Suprapubic skin (tissue), 4 donors: ENCODE data around the gene ARHGAP19. TPM values are rescaled to one million over a fixed set of nuclear protein-coding genes. Genes with fewer than 3 reads are reported as not detected.
A peak's percentile ranks its signal among the peaks of the same experiment; 100 is the strongest.

Experiments used
- DNase-seq, 2 donors: peaks; one replicate each; pipeline ENCODE4 v3.0.0-alpha.2; 2019; ENCODE audit warnings: low spot score in 2 of 2
- H3K27ac ChIP-seq: fragments of 200-600 bp; sonication (generic); one replicate; pipeline ENCODE4 v1.5.1; 2019
- H3K27me3 ChIP-seq: fragments of 200-600 bp; sonication (generic); one replicate; pipeline ENCODE4 v1.5.1; 2019
- H3K36me3 ChIP-seq: fragments of 200-600 bp; sonication (generic); one replicate; pipeline ENCODE4 v1.5.1; 2019
- H3K4me1 ChIP-seq: fragments of 200-600 bp; sonication (generic); one replicate; pipeline ENCODE4 v1.5.1; 2019
- H3K4me3 ChIP-seq: fragments of 200-600 bp; sonication (generic); one replicate; pipeline ENCODE4 v1.5.1; 2019; ENCODE audit warnings: mild to moderate bottlenecking
- H3K9me3 ChIP-seq: fragments of 200-600 bp; sonication (generic); one replicate; pipeline ENCODE4 v1.5.1; 2019
- EP300 ChIP-seq: sonication (generic); formaldehyde crosslinking; IDR thresholded peaks from one replicate; pipeline ENCODE4 v1.6.1; 2017; ENCODE audit warnings: antibody characterized with exemption
- POLR2A ChIP-seq, 2 donors: fragments of 450-650 bp; IDR thresholded peaks; one replicate each; pipeline ENCODE4 v1.6.1; 2017; ENCODE audit warnings: antibody characterized with exemption in 2 of 2, mild to moderate bottlenecking in 2 of 2, moderate library complexity in 2 of 2
- POLR2AphosphoS5 ChIP-seq, 3 donors: sonication (generic); formaldehyde crosslinking; IDR thresholded peaks; one replicate each; pipeline ENCODE4 v1.6.1; 2017; ENCODE audit warnings: antibody characterized with exemption in 3 of 3
- WGBS: methylation state at CpG from one replicate; pipeline ENCODE4 v1.1.5; 2018; 5-methylcytosine and 5-hydroxymethylcytosine counted together
- total RNA-seq, 4 donors: library from RNA; depleted of rRNA; stranded (reverse); fragments of >200 nt; gene quantifications; one replicate each; pipeline ENCODE4 v1.1.0, GENCODE V29; 2016
- TF ChIP-seq, protein P1 (sequence below), 2 donors: fragments of 200-600 bp in 1 of 2; fragments of 450-650 bp in 1 of 2; sonication (generic) in 1 of 2; IDR thresholded peaks; one replicate each; pipeline ENCODE4 v1.5.1; 2016 to 2019; ENCODE audit warnings: antibody characterized with exemption in 2 of 2, mild to moderate bottlenecking in 1 of 2, moderate library complexity in 1 of 2

The ARHGAP19 gene
- total RNA-seq, 4 donors from 2014 or later, result 8.0 to 12.8 (median 11.2) TPM

DNA sequence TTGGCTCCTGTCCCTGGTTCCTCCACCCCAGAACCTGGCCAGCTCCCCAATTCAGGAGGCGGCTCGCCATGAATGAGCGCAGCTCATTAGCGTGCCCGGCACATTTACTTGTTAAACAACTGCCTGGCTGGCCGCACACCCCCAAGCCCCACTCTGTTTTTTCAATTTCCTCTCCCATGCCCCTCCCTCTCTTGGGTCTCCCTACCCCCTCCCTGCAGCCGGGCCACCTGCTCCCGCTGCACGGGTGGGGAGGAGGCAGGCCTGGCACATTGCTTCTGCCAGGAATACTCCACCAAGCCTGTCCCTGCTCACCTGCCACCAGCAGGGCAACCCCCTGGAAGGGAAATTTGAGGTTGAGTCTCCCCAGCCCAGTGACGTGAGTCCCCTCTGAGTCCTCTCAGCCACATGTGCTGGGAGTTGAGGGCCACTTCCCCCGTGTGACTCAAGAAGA, 104.2 kb downstream of the ARHGAP19 start:
- TF ChIP-seq EP300 (no peak), POLR2AphosphoS5 (IDR thresholded peaks at IDR 0.05) (no peak), POLR2A (IDR thresholded peaks at IDR 0.05) (no peak)
- TF ChIP-seq, protein P1, sequence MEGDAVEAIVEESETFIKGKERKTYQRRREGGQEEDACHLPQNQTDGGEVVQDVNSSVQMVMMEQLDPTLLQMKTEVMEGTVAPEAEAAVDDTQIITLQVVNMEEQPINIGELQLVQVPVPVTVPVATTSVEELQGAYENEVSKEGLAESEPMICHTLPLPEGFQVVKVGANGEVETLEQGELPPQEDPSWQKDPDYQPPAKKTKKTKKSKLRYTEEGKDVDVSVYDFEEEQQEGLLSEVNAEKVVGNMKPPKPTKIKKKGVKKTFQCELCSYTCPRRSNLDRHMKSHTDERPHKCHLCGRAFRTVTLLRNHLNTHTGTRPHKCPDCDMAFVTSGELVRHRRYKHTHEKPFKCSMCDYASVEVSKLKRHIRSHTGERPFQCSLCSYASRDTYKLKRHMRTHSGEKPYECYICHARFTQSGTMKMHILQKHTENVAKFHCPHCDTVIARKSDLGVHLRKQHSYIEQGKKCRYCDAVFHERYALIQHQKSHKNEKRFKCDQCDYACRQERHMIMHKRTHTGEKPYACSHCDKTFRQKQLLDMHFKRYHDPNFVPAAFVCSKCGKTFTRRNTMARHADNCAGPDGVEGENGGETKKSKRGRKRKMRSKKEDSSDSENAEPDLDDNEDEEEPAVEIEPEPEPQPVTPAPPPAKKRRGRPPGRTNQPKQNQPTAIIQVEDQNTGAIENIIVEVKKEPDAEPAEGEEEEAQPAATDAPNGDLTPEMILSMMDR (IDR thresholded peaks at IDR 0.05), result no peak
- 49% methylated on average over 11 of the region's 11 CpGs for WGBS
- H3K36me3 ChIP-seq, result no peaks in the 10 kb centered on the region
- H3K27ac ChIP-seq, result no peak overlapping the region
- H3K27me3 ChIP-seq, result peaks cover 75% of the 10 kb centered on the region
- DNase-seq, result no peak
- peaks cover 9% of the 10 kb centered on the region for H3K4me1 ChIP-seq
- H3K4me3 ChIP-seq, result no peak overlapping the region
- no peaks in the 10 kb centered on the region for H3K9me3 ChIP-seq

DNA sequence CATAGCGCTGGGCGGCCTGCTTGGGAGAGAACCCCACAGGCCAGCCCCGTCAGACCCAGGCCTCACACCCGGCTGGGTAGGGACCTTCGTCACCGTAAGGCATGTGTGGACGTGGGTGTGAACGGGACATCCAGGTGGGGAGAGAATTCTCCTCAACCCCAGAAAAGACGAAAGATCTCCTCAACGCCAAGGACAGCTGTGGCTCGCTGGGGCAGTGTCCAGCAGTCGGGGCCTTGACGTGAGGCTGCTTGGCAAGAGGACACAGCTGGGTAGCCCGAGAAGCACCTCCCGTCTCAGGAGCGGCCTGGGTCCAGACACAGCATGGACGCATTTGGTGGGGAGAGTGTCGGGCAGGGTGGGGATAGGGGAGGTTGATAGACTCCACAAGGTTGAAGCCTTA, 105.5 kb downstream of the ARHGAP19 start:
- no peaks in the 10 kb centered on the region for H3K9me3 ChIP-seq
- 93% methylated on average over 18 of the region's 18 CpGs for WGBS
- H3K27me3 ChIP-seq, result peaks cover 71% of the 10 kb centered on the region
- DNase-seq, result peak in 1 of 2 donors; percentile 35
- no peaks in the 10 kb centered on the region for H3K36me3 ChIP-seq
- TF ChIP-seq, protein P1 (IDR thresholded peaks at IDR 0.05), result no peak
- no peak for TF ChIP-seq EP300
- TF ChIP-seq POLR2A (IDR thresholded peaks at IDR 0.05), result no peak
- TF ChIP-seq POLR2AphosphoS5 (IDR thresholded peaks at IDR 0.05), result no peak
- H3K4me1 ChIP-seq, result peaks cover 9% of the 10 kb centered on the region
- H3K27ac ChIP-seq, result no peak overlapping the region
- no peak overlapping the region for H3K4me3 ChIP-seq

DNA sequence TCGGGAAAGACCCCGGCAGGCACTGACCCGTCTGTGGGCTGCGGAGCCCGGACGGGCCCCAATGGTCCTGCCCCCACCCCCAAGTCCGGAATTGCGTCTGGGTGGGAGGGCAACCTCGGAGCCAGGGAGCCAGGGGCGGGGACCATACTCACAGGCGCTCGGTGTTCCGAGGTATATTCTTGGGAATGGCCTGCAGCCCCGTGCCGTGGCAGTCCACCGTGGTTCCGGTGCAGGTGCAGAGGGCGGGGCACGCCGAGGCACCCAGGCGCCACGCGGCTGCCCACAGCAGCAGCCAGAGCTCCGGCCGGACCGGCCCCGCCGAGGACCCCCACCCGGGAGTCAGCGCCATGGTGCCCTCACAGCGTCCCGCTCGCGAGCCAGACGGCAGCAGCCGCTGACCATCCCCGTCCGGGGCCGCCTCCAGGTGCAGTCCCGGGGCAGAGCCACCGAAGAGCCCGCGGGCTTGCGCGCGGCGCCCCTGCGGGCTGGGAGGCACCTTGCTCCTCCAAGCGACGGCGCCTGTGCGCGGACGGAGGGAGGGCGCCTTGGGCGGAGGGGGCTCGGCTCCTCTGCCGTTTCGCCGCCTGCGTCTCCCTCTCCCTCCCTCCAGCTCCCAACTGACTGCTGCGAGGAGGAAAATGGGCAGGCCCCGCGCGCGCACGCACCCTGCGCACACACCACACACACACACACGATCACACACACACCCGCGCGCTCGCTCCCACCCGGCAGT, 106.9 kb downstream of the ARHGAP19 start, which contains the start of gene SLIT1:
SLIT1 (minus strand) TSS at position 634 of the 733 bp plus-strand sequence; CDS start at position 349, 285 bp downstream.
- TF ChIP-seq POLR2A (IDR thresholded peaks at IDR 0.05) (no peak), POLR2AphosphoS5 (IDR thresholded peaks at IDR 0.05) (no peak)
- TF ChIP-seq, protein P1 (IDR thresholded peaks at IDR 0.05), result no peak
- peak within 1 kb of the TSS; percentile 38 for H3K4me3 ChIP-seq
- DNase-seq, result no peak

DNA sequence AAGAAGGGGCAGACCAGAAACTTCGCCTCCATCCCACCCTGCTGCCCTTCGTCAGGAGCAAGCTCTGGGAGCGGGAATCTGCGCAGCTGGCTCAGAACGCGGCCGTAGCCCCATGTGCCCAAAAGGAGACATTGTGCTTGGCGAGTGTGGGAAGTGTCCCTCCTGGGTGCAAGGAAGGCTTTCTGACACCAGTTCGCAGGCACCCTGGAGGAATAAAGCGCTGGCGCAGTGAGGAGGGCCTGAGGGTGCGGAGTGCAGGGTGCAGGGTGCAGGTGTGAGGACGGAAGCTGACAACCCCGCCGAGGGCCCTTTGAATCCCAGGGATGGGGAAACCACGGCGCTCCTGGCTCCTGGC, 107.5 kb downstream of the ARHGAP19 start:
- TF ChIP-seq, protein P1 (IDR thresholded peaks at IDR 0.05), result no peak
- TF ChIP-seq EP300 (no peak), POLR2A (IDR thresholded peaks at IDR 0.05) (no peak)
- no peaks in the 10 kb centered on the region for H3K36me3 ChIP-seq
- H3K9me3 ChIP-seq, result no peaks in the 10 kb centered on the region
- H3K27ac ChIP-seq, result no peak overlapping the region
- WGBS, result 47% methylated on average over 14 of the region's 17 CpGs
- H3K4me3 ChIP-seq, result no peak overlapping the region
- no peak for DNase-seq
- peaks cover 10% of the 10 kb centered on the region for H3K4me1 ChIP-seq
- peaks cover 70% of the 10 kb centered on the region for H3K27me3 ChIP-seq

More for the DNA sequence above, 106.9 kb downstream of the ARHGAP19 start, which contains the start of gene SLIT1:
- H3K27ac ChIP-seq, result no peak within 1 kb of the TSS
- no peaks in the 10 kb centered on the region for H3K9me3 ChIP-seq
- peaks cover 9% of the 10 kb centered on the region for H3K4me1 ChIP-seq
- peaks cover 71% of the 10 kb centered on the region for H3K27me3 ChIP-seq
- no peaks in the 10 kb centered on the region for H3K36me3 ChIP-seq
- 0% methylated on average over 12 of the region's 74 CpGs for WGBS

DNA sequence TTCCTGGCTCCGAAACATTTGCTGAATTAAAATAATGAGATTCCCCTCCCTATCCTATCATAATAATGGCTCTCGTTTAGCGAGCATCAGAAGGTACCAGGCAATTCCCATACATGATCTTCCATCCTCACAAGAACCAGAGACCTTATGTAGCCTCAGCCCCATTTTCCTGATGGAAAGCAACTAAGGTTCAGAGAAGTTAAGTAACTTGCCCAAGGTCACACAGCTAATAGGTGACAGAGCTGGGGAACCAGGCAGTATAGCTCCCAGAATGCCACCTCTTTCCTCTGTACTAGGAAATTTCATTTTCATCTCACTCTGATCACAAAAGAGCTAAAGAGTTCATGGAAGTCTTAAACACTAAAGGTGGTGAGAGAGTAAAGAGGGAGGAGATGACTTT, 109.1 kb downstream of the ARHGAP19 start:
- peaks cover 65% of the 10 kb centered on the region for H3K27me3 ChIP-seq
- H3K4me3 ChIP-seq, result no peak overlapping the region
- TF ChIP-seq POLR2AphosphoS5 (IDR thresholded peaks at IDR 0.05) (no peak), EP300 (no peak), POLR2A (IDR thresholded peaks at IDR 0.05) (no peak)
- TF ChIP-seq, protein P1 (IDR thresholded peaks at IDR 0.05), result no peak
- H3K27ac ChIP-seq, result no peak overlapping the region
- DNase-seq, result no peak
- no peaks in the 10 kb centered on the region for H3K36me3 ChIP-seq
- H3K9me3 ChIP-seq, result no peaks in the 10 kb centered on the region
- WGBS, result 86% methylated on average over 3 of the region's 3 CpGs
- H3K4me1 ChIP-seq, result peaks cover 16% of the 10 kb centered on the region
